HEK293 (cell line): ENCODE measurements around the gene TIMD4.

ENCODE experiments used
- CTCF ChIA-PET: fragments of 350-600 bp; formaldehyde crosslinking; extraction: SDS; loops from one replicate; lab custom pipeline; 2021; ENCODE audit warnings: antibody characterized with exemption; lab: Yijun Ruan, JAX
- POLR2A ChIA-PET: fragments of 300-600 bp; formaldehyde crosslinking; extraction: SDS; loops from one replicate; lab custom pipeline; 2020; ENCODE audit warnings: antibody characterized with exemption, inconsistent platforms; lab: Yijun Ruan, JAX
- H3K27ac ChIP-seq: fragments of 200-500 bp; sonication (Bioruptor generic); 2 replicates; pipeline ENCODE4 v1.5.1; 2014; ENCODE audit warnings: low read depth, low read length, control low read depth, inconsistent platforms; ENCODE audit errors: extremely low read depth
- H3K36me3 ChIP-seq, 2 experiments: fragments of 200-500 bp in 1 of 2; sonication (Bioruptor generic) in 1 of 2; 1 replicate in 1 of 2; 2 replicates in 1 of 2; pipeline ENCODE4 v1.5.1; 2014 to 2017; ENCODE audit warnings: inconsistent platforms in 2 of 2, low read length in 2 of 2; ENCODE audit not compliant: control insufficient read depth in 2 of 2, insufficient read depth in 1 of 2
- H3K4me1 ChIP-seq: fragments of 200-500 bp; sonication (Bioruptor generic); 2 replicates; pipeline ENCODE4 v1.5.1; 2014; ENCODE audit warnings: mild to moderate bottlenecking, low read length, inconsistent platforms; ENCODE audit not compliant: control insufficient read depth, insufficient read depth
- H3K4me3 ChIP-seq: 2 replicates; pipeline ENCODE4 v1.5.1; 2011; ENCODE audit warnings: low read depth, mild to moderate bottlenecking, control low read depth, low read length, moderate library complexity
- H3K9me3 ChIP-seq: fragments of 200-500 bp; sonication (Bioruptor generic); 2 replicates; pipeline ENCODE4 v1.5.1; 2014; ENCODE audit warnings: low read depth, low read length, inconsistent platforms; ENCODE audit not compliant: control insufficient read depth, insufficient read depth
- FEZF1 ChIP-seq: fragments of 450-650 bp; formaldehyde crosslinking; IDR thresholded peaks from 2 replicates; pipeline ENCODE4 v1.5.1; 2016; ENCODE audit warnings: missing biosample characterization, missing genetic modification characterization
- KLF17 ChIP-seq: fragments of 450-650 bp; formaldehyde crosslinking; IDR thresholded peaks from 2 replicates; pipeline ENCODE4 v1.5.1; 2016; ENCODE audit warnings: missing biosample characterization, missing genetic modification characterization
- ZBTB1 ChIP-seq: fragments of 450-650 bp; formaldehyde crosslinking; IDR thresholded peaks from 2 replicates; pipeline ENCODE4 v1.5.1; 2016; ENCODE audit warnings: missing biosample characterization, missing genetic modification characterization
- ZBTB49 ChIP-seq: fragments of 450-650 bp; formaldehyde crosslinking; IDR thresholded peaks from 2 replicates; pipeline ENCODE4 v1.5.1; 2016; ENCODE audit warnings: missing biosample characterization, missing genetic modification characterization, low read depth
- ZFP69B ChIP-seq: fragments of 450-650 bp; formaldehyde crosslinking; IDR thresholded peaks from 2 replicates; pipeline ENCODE4 v1.5.1; 2016; ENCODE audit warnings: missing biosample characterization, missing genetic modification characterization
- ZNF112 ChIP-seq: fragments of 450-650 bp; formaldehyde crosslinking; IDR thresholded peaks from 2 replicates; pipeline ENCODE4 v1.5.0; 2017; ENCODE audit warnings: missing biosample characterization, missing genetic modification characterization
- ZNF121 ChIP-seq: fragments of 450-650 bp; formaldehyde crosslinking; IDR thresholded peaks from 2 replicates; pipeline ENCODE4 v1.5.1; 2016; ENCODE audit warnings: missing biosample characterization, missing genetic modification characterization
- ZNF23 ChIP-seq: fragments of 450-650 bp; formaldehyde crosslinking; IDR thresholded peaks from 2 replicates; pipeline ENCODE4 v1.5.1; 2016; ENCODE audit warnings: missing biosample characterization, missing genetic modification characterization, borderline replicate concordance
- ZNF292 ChIP-seq: fragments of 450-650 bp; formaldehyde crosslinking; IDR thresholded peaks from 2 replicates; pipeline ENCODE4 v1.5.1; 2016; ENCODE audit warnings: low read depth, missing biosample characterization, missing genetic modification characterization, borderline replicate concordance
- ZNF585B ChIP-seq: fragments of 450-650 bp; formaldehyde crosslinking; IDR thresholded peaks from 2 replicates; pipeline ENCODE4 v1.5.1; 2016; ENCODE audit warnings: missing biosample characterization, missing genetic modification characterization
- ZNF623 ChIP-seq: fragments of 450-650 bp; formaldehyde crosslinking; IDR thresholded peaks from 2 replicates; pipeline ENCODE4 v1.5.1; 2016; ENCODE audit warnings: missing biosample characterization, missing genetic modification characterization
- ZNF629 ChIP-seq: fragments of 450-650 bp; formaldehyde crosslinking; IDR thresholded peaks from 2 replicates; pipeline ENCODE4 v1.5.1; 2017; ENCODE audit warnings: missing biosample characterization, missing genetic modification characterization
- ZNF791 ChIP-seq: fragments of 450-650 bp; formaldehyde crosslinking; IDR thresholded peaks from 2 replicates; pipeline ENCODE4 v1.5.1; 2016; ENCODE audit warnings: missing biosample characterization, missing genetic modification characterization
- TF ChIP-seq, protein P1 (sequence below): fragments of 450-650 bp; formaldehyde crosslinking; optimal IDR thresholded peaks from 2 replicates; pipeline ENCODE3; 2016; ENCODE audit warnings: missing biosample characterization, mild to moderate bottlenecking, missing genetic modification characterization
- TF ChIP-seq, protein P2 (sequence below): fragments of 450-650 bp; formaldehyde crosslinking; IDR thresholded peaks from 2 replicates; pipeline ENCODE4 v1.5.1; 2016; ENCODE audit warnings: missing biosample characterization, missing genetic modification characterization

TIMD4 gene

GRCh38 chr5:156920042-156920860, 42.8 kb downstream of the TIMD4 start:
- CTCF ChIA-PET, result interaction anchor here (0.6 to 0.7 kb wide), 2 partner anchors 1113 to 1256 kb away, joined by 3 read pairs; no protein-coding TSS in a partner anchor
- Histone ChIP-seq H3K4me3 (no peak overlapping the region), H3K9me3 (no peaks in the 10 kb centered on the region)

DNA sequence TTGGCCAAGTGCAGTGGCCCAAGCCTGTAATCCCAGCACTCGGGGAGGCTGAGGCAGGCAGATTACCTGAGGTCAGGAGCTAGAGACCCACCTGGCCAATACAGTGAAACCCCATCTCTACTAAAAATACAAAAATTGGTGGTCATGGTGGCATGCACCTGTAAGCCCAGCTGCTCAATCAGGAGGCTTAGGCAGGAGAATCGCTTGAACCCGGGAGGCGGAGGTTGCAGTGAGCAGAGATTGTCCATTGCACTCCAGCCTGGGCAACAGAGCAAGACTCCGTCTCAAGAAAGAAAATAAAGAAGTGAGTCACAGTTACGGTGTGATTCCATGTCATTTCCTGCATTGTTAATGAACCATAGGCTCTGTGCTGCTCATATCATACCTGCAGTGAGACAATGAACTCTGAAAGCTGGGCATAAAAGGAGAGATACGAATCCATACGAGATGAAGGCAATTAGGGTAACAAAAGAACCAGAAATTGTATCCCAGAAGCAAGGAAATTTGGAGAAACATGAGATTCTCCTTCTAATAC, 44.6 kb downstream of the TIMD4 start:
- ChIA-PET CTCF (no interaction called here), POLR2A (no interaction called here)
- Histone ChIP-seq H3K9me3 (no peaks in the 10 kb centered on the region), H3K27ac (no peak overlapping the region), H3K4me3 (no peak overlapping the region), H3K4me1 (no peaks in the 10 kb centered on the region), H3K36me3 (no peaks in the 10 kb centered on the region)
- TF ChIP-seq ZBTB49 (tag by site-specific recombination), result no peak

More at GRCh38 chr5:156920042-156920860, 42.8 kb downstream of the TIMD4 start:
- H3K36me3 ChIP-seq, result no peaks in the 10 kb centered on the region
- no peak for TF ChIP-seq ZNF121 (tag by site-specific recombination)
- no peak for TF ChIP-seq ZNF791 (tag by site-specific recombination)
- no peak for TF ChIP-seq ZNF585B (tag by site-specific recombination)
- TF ChIP-seq ZNF292 (tag by site-specific recombination), result no peak
- no peak for TF ChIP-seq ZFP69B (tag by site-specific recombination)
- TF ChIP-seq FEZF1, result no peak
- TF ChIP-seq ZNF623 (tag by site-specific recombination), result no peak
- TF ChIP-seq ZNF629 (tag by site-specific recombination), result no peak
- no peak for TF ChIP-seq ZBTB1 (tag by site-specific recombination)
- no peak for TF ChIP-seq ZNF112 (tag by site-specific recombination)
- no peak for TF ChIP-seq ZNF23 (tag by site-specific recombination)
- TF ChIP-seq, protein P1, sequence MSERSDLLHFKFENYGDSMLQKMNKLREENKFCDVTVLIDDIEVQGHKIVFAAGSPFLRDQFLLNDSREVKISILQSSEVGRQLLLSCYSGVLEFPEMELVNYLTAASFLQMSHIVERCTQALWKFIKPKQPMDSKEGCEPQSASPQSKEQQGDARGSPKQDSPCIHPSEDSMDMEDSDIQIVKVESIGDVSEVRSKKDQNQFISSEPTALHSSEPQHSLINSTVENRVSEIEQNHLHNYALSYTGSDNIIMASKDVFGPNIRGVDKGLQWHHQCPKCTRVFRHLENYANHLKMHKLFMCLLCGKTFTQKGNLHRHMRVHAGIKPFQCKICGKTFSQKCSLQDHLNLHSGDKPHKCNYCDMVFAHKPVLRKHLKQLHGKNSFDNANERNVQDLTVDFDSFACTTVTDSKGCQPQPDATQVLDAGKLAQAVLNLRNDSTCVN, result no peak
- TF ChIP-seq KLF17, result no peak
- TF ChIP-seq, protein P2, sequence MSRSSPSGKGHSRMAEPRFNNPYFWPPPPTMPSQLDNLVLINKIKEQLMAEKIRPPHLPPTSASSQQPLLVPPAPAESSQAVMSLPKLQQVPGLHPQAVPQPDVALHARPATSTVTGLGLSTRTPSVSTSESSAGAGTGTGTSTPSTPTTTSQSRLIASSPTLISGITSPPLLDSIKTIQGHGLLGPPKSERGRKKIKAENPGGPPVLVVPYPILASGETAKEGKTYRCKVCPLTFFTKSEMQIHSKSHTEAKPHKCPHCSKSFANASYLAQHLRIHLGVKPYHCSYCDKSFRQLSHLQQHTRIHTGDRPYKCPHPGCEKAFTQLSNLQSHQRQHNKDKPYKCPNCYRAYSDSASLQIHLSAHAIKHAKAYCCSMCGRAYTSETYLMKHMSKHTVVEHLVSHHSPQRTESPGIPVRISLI (tag by site-specific recombination), result no peak
- no peaks in the 10 kb centered on the region for H3K4me1 ChIP-seq
- no peak overlapping the region for H3K27ac ChIP-seq
- POLR2A ChIA-PET, result interaction anchor here (0.5 kb wide), 1 partner anchor 210 kb away, joined by 4 read pairs; no protein-coding TSS in a partner anchor
